ENCODE data around the gene PPP2R3B. TPM values are rescaled to one million over a fixed set of nuclear protein-coding genes. Genes with fewer than 3 reads are reported as not detected.

Gene PPP2R3B
- total RNA-seq, 1 donor, result 6.0 TPM

- Histone ChIP-seq H3K4me3 (ENCODE audit: low read length) (no peak overlapping the region), H3K27me3 (ENCODE audit: insufficient read depth, low read length) (peaks cover 24% of the 10 kb centered on the region), H3K4me1 (ENCODE audit: insufficient read depth, low read length) (peaks cover 12% of the 10 kb centered on the region), H3K9me3 (ENCODE audit: low read depth, low read length) (no peaks in the 10 kb centered on the region)
Observed at GRCh38 chrX:370244-370962, 16.3 kb downstream of the PPP2R3B start.

GRCh38 chrX:369563-370101, 17.1 kb downstream of the PPP2R3B start:
- Histone ChIP-seq H3K4me1 (ENCODE audit: insufficient read depth, low read length) (peaks cover 8% of the 10 kb centered on the region), H3K27me3 (ENCODE audit: insufficient read depth, low read length) (peaks cover 21% of the 10 kb centered on the region), H3K9me3 (ENCODE audit: low read depth, low read length) (no peaks in the 10 kb centered on the region), H3K4me3 (ENCODE audit: low read length) (no peak overlapping the region)

- Histone ChIP-seq H3K4me1 (ENCODE audit: insufficient read depth, low read length) (peaks cover 2% of the 10 kb centered on the region), H3K4me3 (ENCODE audit: low read length) (no peak overlapping the region), H3K9me3 (ENCODE audit: low read depth, low read length) (no peaks in the 10 kb centered on the region), H3K27me3 (ENCODE audit: insufficient read depth, low read length) (peaks cover 15% of the 10 kb centered on the region)
Observed at GRCh38 chrX:368811-369562, 17.7 kb downstream of the PPP2R3B start.

GRCh38 chrX:367866-368265, 18.8 kb downstream of the PPP2R3B start:
- no peaks in the 10 kb centered on the region for H3K9me3 ChIP-seq (ENCODE audit: low read depth, low read length)
- no peaks in the 10 kb centered on the region for H3K4me1 ChIP-seq (ENCODE audit: insufficient read depth, low read length)
- no peak overlapping the region for H3K4me3 ChIP-seq (ENCODE audit: low read length)
- peaks cover 11% of the 10 kb centered on the region for H3K27me3 ChIP-seq (ENCODE audit: insufficient read depth, low read length)

- H3K9me3 ChIP-seq (ENCODE audit: low read depth, low read length), result no peaks in the 10 kb centered on the region
- H3K4me1 ChIP-seq (ENCODE audit: insufficient read depth, low read length), result no peaks in the 10 kb centered on the region
- no peak overlapping the region for H3K4me3 ChIP-seq (ENCODE audit: low read length)
- H3K27me3 ChIP-seq (ENCODE audit: insufficient read depth, low read length), result peaks cover 6% of the 10 kb centered on the region
Observed at GRCh38 chrX:367349-367748, 19.4 kb downstream of the PPP2R3B start.

- Histone ChIP-seq H3K27me3 (ENCODE audit: insufficient read depth, low read length) (no peaks in the 10 kb centered on the region), H3K4me1 (ENCODE audit: insufficient read depth, low read length) (no peaks in the 10 kb centered on the region), H3K4me3 (ENCODE audit: low read length) (no peak overlapping the region), H3K9me3 (ENCODE audit: low read depth, low read length) (no peaks in the 10 kb centered on the region)
Observed at GRCh38 chrX:363621-364375, 22.9 kb downstream of the PPP2R3B start.

- H3K4me3 ChIP-seq (ENCODE audit: low read length), result no peak overlapping the region
- no peaks in the 10 kb centered on the region for H3K4me1 ChIP-seq (ENCODE audit: insufficient read depth, low read length)
- H3K9me3 ChIP-seq (ENCODE audit: low read depth, low read length), result no peaks in the 10 kb centered on the region
- no peaks in the 10 kb centered on the region for H3K27me3 ChIP-seq (ENCODE audit: insufficient read depth, low read length)
Observed at GRCh38 chrX:362937-363620, 23.6 kb downstream of the PPP2R3B start.

GRCh38 chrX:362351-362750, 24.4 kb downstream of the PPP2R3B start:
- no peaks in the 10 kb centered on the region for H3K4me1 ChIP-seq (ENCODE audit: insufficient read depth, low read length)
- no peak overlapping the region for H3K4me3 ChIP-seq (ENCODE audit: low read length)
- no peaks in the 10 kb centered on the region for H3K9me3 ChIP-seq (ENCODE audit: low read depth, low read length)
- H3K27me3 ChIP-seq (ENCODE audit: insufficient read depth, low read length), result no peaks in the 10 kb centered on the region

GRCh38 chrX:361231-362145, 25.2 kb downstream of the PPP2R3B start:
- no peaks in the 10 kb centered on the region for H3K9me3 ChIP-seq (ENCODE audit: low read depth, low read length)
- peaks cover 3% of the 10 kb centered on the region for H3K4me1 ChIP-seq (ENCODE audit: insufficient read depth, low read length)
- H3K4me3 ChIP-seq (ENCODE audit: low read length), result no peak overlapping the region
- H3K27me3 ChIP-seq (ENCODE audit: insufficient read depth, low read length), result no peaks in the 10 kb centered on the region

- Histone ChIP-seq H3K9me3 (ENCODE audit: low read depth, low read length) (no peaks in the 10 kb centered on the region), H3K27me3 (ENCODE audit: insufficient read depth, low read length) (no peaks in the 10 kb centered on the region), H3K4me1 (ENCODE audit: insufficient read depth, low read length) (peaks cover 3% of the 10 kb centered on the region), H3K4me3 (ENCODE audit: low read length) (no peak overlapping the region)
Observed at GRCh38 chrX:360496-361150, 26.1 kb downstream of the PPP2R3B start.

GRCh38 chrX:358651-359143, 28.0 kb downstream of the PPP2R3B start:
- H3K4me3 ChIP-seq (ENCODE audit: low read length), result no peak overlapping the region
- no peaks in the 10 kb centered on the region for H3K27me3 ChIP-seq (ENCODE audit: insufficient read depth, low read length)
- H3K9me3 ChIP-seq (ENCODE audit: low read depth, low read length), result no peaks in the 10 kb centered on the region
- peaks cover 3% of the 10 kb centered on the region for H3K4me1 ChIP-seq (ENCODE audit: insufficient read depth, low read length)

- peaks cover 3% of the 10 kb centered on the region for H3K4me1 ChIP-seq (ENCODE audit: insufficient read depth, low read length)
- no peak overlapping the region for H3K4me3 ChIP-seq (ENCODE audit: low read length)
- no peaks in the 10 kb centered on the region for H3K9me3 ChIP-seq (ENCODE audit: low read depth, low read length)
- H3K27me3 ChIP-seq (ENCODE audit: insufficient read depth, low read length), result no peaks in the 10 kb centered on the region
Observed at GRCh38 chrX:357693-358471, 28.8 kb downstream of the PPP2R3B start.

Data from mononuclear cell (primary cell).